A673 (cell line): Measurements from ENCODE around the gene SFSWAP. TPM values are rescaled to one million over a fixed set of nuclear protein-coding genes. Genes with fewer than 3 reads are reported as not detected.

Experiments
- BruUV-seq: library from RNA; stranded (reverse); fragments of 400-500 nt; replicated peaks from 2 replicates; lab custom pipeline; 2021; lab: Mats Ljungman, UMichigan
- CTCF ChIA-PET: fragments of 300-600 bp; sonication (Branson Sonifier 250); formaldehyde crosslinking; loops from one replicate; lab custom pipeline; 2022; ENCODE audit warnings: antibody characterized with exemption; lab: Charles Lee
- POLR2A ChIA-PET: fragments of 300-600 bp; sonication (Branson Sonifier 250); formaldehyde crosslinking; loops from one replicate; lab custom pipeline; 2022; ENCODE audit warnings: antibody characterized with exemption; ENCODE audit not compliant: low non-redundant PET; lab: Charles Lee
- DNase-seq: peaks from one replicate; pipeline ENCODE4 v3.0.0-alpha.2; 2015; ENCODE audit warnings: low spot score
- H3K27ac ChIP-seq: fragments of 200-600 bp; sonication (generic); 2 replicates; pipeline ENCODE4 v1.5.1; 2016; ENCODE audit warnings: mixed run types, low read depth, mild to moderate bottlenecking, mixed read lengths, antibody characterized with exemption, low read length; ENCODE audit not compliant: poor library complexity, severe bottlenecking
- H3K27me3 ChIP-seq: fragments of 200-600 bp; sonication (generic); replicated peaks from 2 replicates; pipeline ENCODE4 v1.6.1; 2017; ENCODE audit warnings: mixed run types, low read depth, mild to moderate bottlenecking, mixed read lengths, antibody characterized with exemption, low read length; ENCODE audit not compliant: insufficient read depth, poor library complexity
- H3K36me3 ChIP-seq: fragments of 200-600 bp; sonication (generic); 2 replicates; pipeline ENCODE4 v1.6.1; 2016; ENCODE audit warnings: mixed run types, mild to moderate bottlenecking, mixed read lengths, antibody characterized with exemption, low read length; ENCODE audit not compliant: insufficient read depth, poor library complexity, severe bottlenecking
- H3K4me1 ChIP-seq: fragments of 200-600 bp; sonication (generic); 2 replicates; pipeline ENCODE4 v1.6.1; 2017; ENCODE audit warnings: mixed run types, mild to moderate bottlenecking, mixed read lengths, antibody characterized with exemption, low read length; ENCODE audit not compliant: insufficient read depth, poor library complexity, severe bottlenecking
- H3K4me3 ChIP-seq: fragments of 200-600 bp; sonication (generic); 2 replicates; pipeline ENCODE4 v1.5.1; 2016; ENCODE audit warnings: low read depth, mixed run types, mild to moderate bottlenecking, mixed read lengths, low read length; ENCODE audit not compliant: poor library complexity, severe bottlenecking
- H3K9me3 ChIP-seq: fragments of 200-600 bp; sonication (generic); 2 replicates; pipeline ENCODE4 v1.6.1; 2016; ENCODE audit warnings: mixed run types, low read depth, mild to moderate bottlenecking, mixed read lengths, antibody characterized with exemption, low read length; ENCODE audit not compliant: poor library complexity, severe bottlenecking
- CTCF ChIP-seq: fragments of 300-800, 200-600 bp; sonication (generic); conservative IDR thresholded peaks from 2 replicates; pipeline ENCODE4 v1.5.1; 2017; ENCODE audit warnings: low read depth, mild to moderate bottlenecking, antibody characterized with exemption, low read length, moderate library complexity, mixed read lengths
- EZH2 ChIP-seq: fragments of 200-600 bp; sonication (generic); IDR thresholded peaks from 2 replicates; pipeline ENCODE4 v1.6.1; 2017; ENCODE audit warnings: borderline replicate concordance, low read depth, mild to moderate bottlenecking, mixed read lengths, antibody characterized with exemption, low read length; ENCODE audit not compliant: poor library complexity, severe bottlenecking
- intact Hi-C: fragments of 100-400 bp; cut with micrococcal nuclease; formaldehyde crosslinking; loops from one replicate; pipeline ENCODE4 v1.10.0; 2022; ENCODE audit not compliant: unreplicated experiment
- total RNA-seq: library from RNA; stranded (reverse); gene quantifications from 2 replicates; pipeline ENCODE4 v1.2.3, GENCODE V29; 2021

Gene SFSWAP
- total RNA-seq, 1 experiment from 2014 or later: 66.4 TPM

DNA sequence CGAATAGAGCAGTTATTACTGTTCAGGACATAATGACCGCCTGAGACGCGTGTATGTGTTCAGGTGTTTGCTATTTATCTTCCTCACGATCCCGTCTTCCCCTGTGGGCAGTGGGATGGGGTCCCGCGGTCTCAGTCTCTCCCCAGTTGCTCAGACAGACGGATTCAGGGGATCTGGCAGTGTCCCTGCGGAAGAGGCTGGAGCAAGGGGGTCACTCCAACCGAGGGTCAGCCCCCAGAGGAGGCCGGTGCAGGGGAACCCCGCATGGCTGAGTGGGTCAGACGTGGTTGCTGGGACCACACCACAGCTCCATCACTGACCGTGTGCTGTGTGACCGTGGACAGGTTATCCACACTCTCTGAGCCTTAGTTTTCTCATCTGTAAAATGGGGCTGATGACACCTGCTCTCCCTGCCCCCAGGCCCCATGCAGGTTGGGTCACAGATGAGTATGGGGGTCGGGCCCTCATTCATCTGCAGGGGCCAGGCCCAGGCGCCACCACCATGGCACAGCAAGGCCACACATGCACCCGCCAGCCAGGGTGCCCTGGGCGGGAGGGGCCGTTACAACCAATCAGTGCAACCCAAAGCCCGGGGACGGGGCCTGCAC is 122.5 kb downstream of the SFSWAP start:
- ChIA-PET CTCF (no interaction called here), POLR2A (no interaction called here)
- Histone ChIP-seq H3K36me3 (no peaks in the 10 kb centered on the region), H3K27ac (peak overlapping the region; percentile 77), H3K27me3 (no peaks in the 10 kb centered on the region), H3K4me1 (peaks cover 28% of the 10 kb centered on the region), H3K4me3 (no peak overlapping the region), H3K9me3 (no peaks in the 10 kb centered on the region)
- TF ChIP-seq CTCF: no peak
- TF ChIP-seq EZH2: no peak
- intact Hi-C loops: loop anchor here (5.0 to 10.0 kb wide), 4 partner anchors 76 to 729 kb away; no protein-coding TSS in a partner anchor
- no TSS peak for BruUV-seq
- no peak for DNase-seq

- Histone ChIP-seq H3K36me3 (no peaks in the 10 kb centered on the region), H3K9me3 (no peaks in the 10 kb centered on the region), H3K27me3 (no peaks in the 10 kb centered on the region), H3K4me1 (peaks cover 26% of the 10 kb centered on the region), H3K27ac (no peak overlapping the region), H3K4me3 (no peak overlapping the region)
- TF ChIP-seq CTCF: peak; percentile 73
- no peak for TF ChIP-seq EZH2
- DNase-seq: peak; percentile 66
- ChIA-PET POLR2A (no interaction called here), CTCF (no interaction called here)
- BruUV-seq: no TSS peak
- intact Hi-C loops: loop anchor here (5.0 to 10.0 kb wide), 4 partner anchors 77 to 729 kb away; no protein-coding TSS in a partner anchor
These were observed 123.2 kb downstream of the SFSWAP start for GRCh38 chr12:131833896-131834641.

DNA sequence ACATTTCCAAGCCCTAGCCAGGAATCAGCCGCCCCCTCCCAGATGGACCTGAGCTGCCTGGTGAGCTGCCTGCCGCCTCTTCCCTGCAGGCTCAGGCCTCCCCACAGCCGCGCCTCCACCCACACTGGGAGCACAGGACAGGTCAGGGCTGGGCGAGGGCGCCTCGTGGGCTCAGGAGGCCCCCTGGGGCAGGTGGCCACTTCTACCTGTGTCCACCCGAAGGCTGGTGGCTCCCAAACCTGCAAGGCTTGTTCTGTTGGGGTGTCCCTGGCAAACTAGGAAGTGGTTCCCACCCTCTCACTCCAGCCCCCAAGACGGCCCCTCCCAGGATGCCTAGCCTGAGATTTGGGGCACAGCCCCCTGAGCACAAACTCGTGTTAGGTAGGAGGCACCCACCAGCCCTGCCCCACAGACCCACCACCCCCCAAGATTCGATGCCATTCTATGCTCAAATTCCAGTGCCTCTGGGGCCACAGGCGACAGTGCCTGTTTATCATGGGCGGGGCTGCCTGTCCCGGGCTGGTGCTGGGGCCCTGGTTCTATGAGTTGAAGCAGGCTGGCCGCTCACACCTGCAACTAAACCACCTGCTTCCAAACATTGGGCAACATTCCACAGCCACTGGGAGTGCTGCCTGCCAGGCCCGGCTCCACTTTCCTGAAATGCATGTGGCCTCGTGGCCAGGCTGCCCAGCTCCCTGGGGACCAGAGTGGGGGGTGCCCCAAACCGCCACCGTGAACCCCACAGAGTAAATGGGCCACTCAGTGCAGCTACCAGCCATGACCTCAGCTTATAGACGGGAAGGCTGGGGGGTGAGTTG is 124.1 kb downstream of the SFSWAP start:
- H3K4me3 ChIP-seq: no peak overlapping the region
- TF ChIP-seq EZH2 (no peak), CTCF (no peak)
- H3K36me3 ChIP-seq: no peaks in the 10 kb centered on the region
- H3K9me3 ChIP-seq: no peaks in the 10 kb centered on the region
- no peak overlapping the region for H3K27ac ChIP-seq
- H3K27me3 ChIP-seq: no peaks in the 10 kb centered on the region
- peaks cover 17% of the 10 kb centered on the region for H3K4me1 ChIP-seq
- ChIA-PET CTCF (interaction anchor here (0.5 kb wide), 1 partner anchor 725 kb away, joined by 4 read pairs; no protein-coding TSS in a partner anchor), POLR2A (no interaction called here)
- no TSS peak for BruUV-seq
- no peak for DNase-seq
- intact Hi-C loops: loop anchor here (5.0 to 10.0 kb wide), 4 partner anchors 78 to 730 kb away; no protein-coding TSS in a partner anchor
